Neuron (in vitro differentiated cells): ENCODE data around the gene C1QTNF1.
"Not testable (repeated sequence)": the region's sequence is repeated elsewhere in the genome, so short reads cannot be mapped to it uniquely, and the experiment has no call there.

Experiments
- H2AFZ ChIP-seq: one replicate; pipeline ENCODE4 v1.6.1; 2013; ENCODE audit warnings: low read depth, mild to moderate bottlenecking, inconsistent platforms, low read length, moderate library complexity
- H3K27me3 ChIP-seq: one replicate; pipeline ENCODE4 v1.6.1; 2013; ENCODE audit warnings: low read length; ENCODE audit not compliant: insufficient read depth
- H3K36me3 ChIP-seq: one replicate; pipeline ENCODE4 v1.6.1; 2013; ENCODE audit warnings: low read length; ENCODE audit not compliant: insufficient read depth
- H3K4me1 ChIP-seq: one replicate; pipeline ENCODE4 v1.6.1; 2013; ENCODE audit warnings: low read length; ENCODE audit not compliant: insufficient read depth
- H3K4me3 ChIP-seq: 2 replicates; pipeline ENCODE4 v1.5.1; 2013; ENCODE audit warnings: mild to moderate bottlenecking, low read length, moderate library complexity
- H3K9me3 ChIP-seq: one replicate; pipeline ENCODE4 v1.6.1; 2013; ENCODE audit warnings: low read length

C1QTNF1 gene

GRCh38 chr17:79019261-79019631 lies 4.7 kb upstream of the C1QTNF1 start:
- Histone ChIP-seq H3K4me3 (no peak overlapping the region), H3K4me1 (peaks cover 20% of the 10 kb centered on the region), H3K27me3 (peaks cover 45% of the 10 kb centered on the region), H3K9me3 (no peaks in the 10 kb centered on the region), H2AFZ (no peak overlapping the region), H3K36me3 (no peaks in the 10 kb centered on the region)

DNA sequence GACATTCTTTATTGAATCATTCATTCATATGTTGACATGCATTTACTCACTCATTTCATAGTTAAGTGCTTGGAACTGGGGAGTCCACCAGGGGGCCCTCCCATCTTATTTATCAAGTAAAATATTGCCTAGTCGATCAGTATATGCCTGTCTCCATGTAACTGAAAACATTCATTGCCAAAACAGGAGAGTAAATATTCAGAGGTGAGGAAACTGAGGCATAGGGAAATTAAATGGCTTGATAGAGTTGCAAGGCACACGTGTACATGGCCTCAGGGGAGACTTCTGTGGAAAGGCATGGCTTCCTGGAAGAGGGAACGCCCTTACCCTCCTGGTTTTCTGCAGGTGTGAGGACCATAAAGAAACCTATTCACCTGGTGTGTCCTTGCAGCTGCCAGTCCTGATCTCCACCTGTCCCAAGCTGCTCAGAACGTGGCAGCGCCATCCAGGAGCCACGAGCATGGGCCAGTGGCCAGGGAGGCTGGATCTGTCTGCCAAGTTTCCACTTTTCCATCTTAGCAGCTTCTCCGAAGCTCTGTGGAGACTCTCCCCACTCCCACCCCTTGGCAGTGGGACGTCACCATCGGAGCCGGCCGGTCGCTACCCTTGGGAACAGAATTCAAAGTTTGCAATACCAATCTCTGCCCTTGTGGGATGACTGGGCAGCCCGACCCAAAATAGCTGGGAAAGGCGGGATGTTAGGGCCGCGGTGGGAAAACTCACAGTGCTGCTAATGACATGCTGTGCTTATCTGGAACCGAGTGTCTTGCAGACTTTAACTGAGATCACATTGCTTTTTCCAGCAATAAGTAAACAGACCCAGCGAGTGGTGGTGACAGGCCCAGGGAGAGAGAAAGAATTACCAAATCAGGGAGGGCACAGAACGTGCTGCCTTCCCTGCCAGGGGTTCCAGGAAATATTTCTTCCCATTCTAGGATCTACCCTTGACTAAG lies 4.1 kb upstream of the C1QTNF1 start:
- Histone ChIP-seq H3K4me3 (no peak overlapping the region), H3K4me1 (peaks cover 25% of the 10 kb centered on the region), H2AFZ (no peak overlapping the region), H3K27me3 (peaks cover 51% of the 10 kb centered on the region), H3K9me3 (no peaks in the 10 kb centered on the region), H3K36me3 (no peaks in the 10 kb centered on the region)

DNA sequence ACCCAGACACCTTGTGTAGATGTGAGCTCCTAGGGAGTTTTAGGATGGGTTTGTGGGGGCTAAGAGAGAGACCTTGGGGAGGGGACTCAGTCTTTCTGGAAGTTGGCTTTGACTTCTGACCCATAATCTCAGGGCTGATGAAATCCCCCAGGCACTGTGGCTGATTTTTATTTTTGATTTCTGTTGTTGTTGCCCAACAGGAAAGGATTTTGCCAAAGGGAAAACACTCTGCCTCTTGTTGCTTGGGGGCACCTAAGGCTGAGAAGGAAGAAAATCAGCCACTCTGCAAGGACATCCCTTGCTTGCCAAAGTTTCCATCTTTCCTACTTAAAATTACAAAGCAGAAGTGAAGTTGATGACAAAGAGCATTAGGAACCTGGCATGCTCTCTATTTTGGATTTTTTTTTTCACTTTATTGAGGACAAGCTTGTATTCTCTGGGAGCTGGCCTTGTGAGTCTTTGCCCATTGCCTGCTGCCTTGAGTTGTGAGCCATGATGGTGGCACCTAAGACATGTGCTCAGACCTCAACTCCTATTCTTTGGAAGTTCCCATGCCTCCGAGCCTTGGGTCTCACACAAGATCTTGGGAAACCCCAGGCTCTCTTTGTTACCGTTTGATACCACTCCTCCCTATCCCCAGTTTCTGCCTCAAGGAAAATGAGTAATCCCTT lies 3.2 kb upstream of the C1QTNF1 start:
- H3K27me3 ChIP-seq, result peaks cover 60% of the 10 kb centered on the region
- no peaks in the 10 kb centered on the region for H3K36me3 ChIP-seq
- peaks cover 25% of the 10 kb centered on the region for H3K4me1 ChIP-seq
- no peak overlapping the region for H3K4me3 ChIP-seq
- no peak overlapping the region for H2AFZ ChIP-seq
- no peaks in the 10 kb centered on the region for H3K9me3 ChIP-seq

DNA sequence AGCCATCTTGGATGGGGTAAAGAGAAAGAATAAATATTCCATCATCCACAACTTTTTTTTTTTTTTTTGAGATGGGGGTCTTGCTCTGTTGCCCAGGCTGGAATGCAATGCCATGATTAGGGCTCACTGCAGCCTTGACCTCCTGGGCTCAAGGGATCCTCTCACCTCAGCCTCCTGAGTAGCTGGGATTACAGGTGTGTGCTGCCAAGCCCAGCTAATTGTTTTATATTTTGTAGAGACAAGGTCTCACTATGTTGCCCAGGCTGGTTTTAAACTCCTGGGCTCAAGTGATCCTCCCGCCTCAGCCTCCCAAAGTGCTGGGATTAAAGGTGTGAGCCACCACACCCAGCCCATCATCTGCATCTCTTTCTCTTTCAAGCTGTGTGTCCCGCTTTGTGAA lies 2.0 kb upstream of the C1QTNF1 start:
- H3K36me3 ChIP-seq, H3K9me3 ChIP-seq, H2AFZ ChIP-seq, H3K4me3 ChIP-seq: not testable (repeated sequence)
- Histone ChIP-seq H3K27me3 (peaks cover 70% of the 10 kb centered on the region), H3K4me1 (peaks cover 24% of the 10 kb centered on the region)

DNA sequence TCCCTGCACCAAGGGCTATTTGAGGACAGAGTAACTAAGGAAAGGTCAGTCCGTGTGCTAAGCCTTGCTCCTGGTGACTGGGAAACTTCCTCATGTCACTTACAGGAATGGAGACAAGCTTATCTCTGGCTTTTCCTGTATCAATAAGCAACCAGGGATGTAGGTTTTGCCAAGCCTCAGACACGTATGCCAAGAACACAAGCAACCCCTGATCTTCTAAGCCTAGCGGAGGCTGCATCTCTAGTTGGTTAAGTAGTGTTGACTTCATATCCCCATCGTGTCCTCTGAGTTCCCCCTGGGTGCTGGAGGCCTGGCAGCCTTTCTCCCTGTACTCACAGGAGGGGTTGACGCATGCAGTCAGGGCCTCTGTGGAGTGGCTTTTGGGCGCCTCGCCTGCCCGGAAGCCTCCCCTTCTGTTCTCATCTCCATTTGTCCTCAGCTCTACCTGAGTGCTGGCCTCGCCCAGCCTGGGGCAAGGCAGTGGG lies 1.4 kb upstream of the C1QTNF1 start:
- H2AFZ ChIP-seq, result no peak overlapping the region
- H3K9me3 ChIP-seq, result peaks cover 2% of the 10 kb centered on the region
- H3K36me3 ChIP-seq, result no peaks in the 10 kb centered on the region
- H3K4me3 ChIP-seq, result no peak overlapping the region
- peaks cover 76% of the 10 kb centered on the region for H3K27me3 ChIP-seq
- H3K4me1 ChIP-seq, result peaks cover 18% of the 10 kb centered on the region

DNA sequence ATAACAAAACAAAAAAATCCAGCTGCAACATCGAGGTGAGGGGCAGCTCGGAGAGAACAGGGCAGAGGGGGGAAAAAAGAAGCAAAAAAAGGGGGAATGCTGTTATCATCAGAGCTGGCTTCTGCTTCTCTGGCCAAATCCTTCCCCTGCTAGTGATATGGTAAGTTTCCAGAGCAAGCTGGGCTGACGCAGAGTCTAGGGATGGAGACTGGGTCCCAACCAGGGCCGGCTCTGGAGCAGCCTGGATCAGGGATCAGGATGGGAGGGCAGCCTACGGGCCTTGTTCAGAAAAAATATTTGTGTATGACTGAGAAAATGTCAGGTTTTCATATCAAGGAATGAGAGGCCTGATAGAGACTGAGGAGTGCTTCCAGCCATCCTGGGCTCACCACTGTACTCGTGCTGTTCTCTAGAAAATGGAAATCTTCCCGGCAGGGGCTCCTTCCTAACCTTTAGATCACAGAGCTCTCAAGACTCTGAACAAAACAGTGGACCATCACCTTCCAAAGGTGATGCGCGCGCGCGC lies 726 bp upstream of the C1QTNF1 start:
- Histone ChIP-seq H3K4me3 (no peak overlapping the region), H3K36me3 (no peaks in the 10 kb centered on the region), H3K27me3 (peaks cover 80% of the 10 kb centered on the region), H2AFZ (no peak overlapping the region), H3K9me3 (peaks cover 2% of the 10 kb centered on the region), H3K4me1 (peaks cover 12% of the 10 kb centered on the region)

GRCh38 chr17:79024901-79025737 lies 1.1 kb downstream of the C1QTNF1 start:
- peaks cover 9% of the 10 kb centered on the region for H3K4me1 ChIP-seq
- H3K36me3 ChIP-seq, result no peaks in the 10 kb centered on the region
- peak overlapping the region; percentile 47 for H3K4me3 ChIP-seq
- H3K27me3 ChIP-seq, result peaks cover 90% of the 10 kb centered on the region
- no peak overlapping the region for H2AFZ ChIP-seq
- H3K9me3 ChIP-seq, result peaks cover 2% of the 10 kb centered on the region

DNA sequence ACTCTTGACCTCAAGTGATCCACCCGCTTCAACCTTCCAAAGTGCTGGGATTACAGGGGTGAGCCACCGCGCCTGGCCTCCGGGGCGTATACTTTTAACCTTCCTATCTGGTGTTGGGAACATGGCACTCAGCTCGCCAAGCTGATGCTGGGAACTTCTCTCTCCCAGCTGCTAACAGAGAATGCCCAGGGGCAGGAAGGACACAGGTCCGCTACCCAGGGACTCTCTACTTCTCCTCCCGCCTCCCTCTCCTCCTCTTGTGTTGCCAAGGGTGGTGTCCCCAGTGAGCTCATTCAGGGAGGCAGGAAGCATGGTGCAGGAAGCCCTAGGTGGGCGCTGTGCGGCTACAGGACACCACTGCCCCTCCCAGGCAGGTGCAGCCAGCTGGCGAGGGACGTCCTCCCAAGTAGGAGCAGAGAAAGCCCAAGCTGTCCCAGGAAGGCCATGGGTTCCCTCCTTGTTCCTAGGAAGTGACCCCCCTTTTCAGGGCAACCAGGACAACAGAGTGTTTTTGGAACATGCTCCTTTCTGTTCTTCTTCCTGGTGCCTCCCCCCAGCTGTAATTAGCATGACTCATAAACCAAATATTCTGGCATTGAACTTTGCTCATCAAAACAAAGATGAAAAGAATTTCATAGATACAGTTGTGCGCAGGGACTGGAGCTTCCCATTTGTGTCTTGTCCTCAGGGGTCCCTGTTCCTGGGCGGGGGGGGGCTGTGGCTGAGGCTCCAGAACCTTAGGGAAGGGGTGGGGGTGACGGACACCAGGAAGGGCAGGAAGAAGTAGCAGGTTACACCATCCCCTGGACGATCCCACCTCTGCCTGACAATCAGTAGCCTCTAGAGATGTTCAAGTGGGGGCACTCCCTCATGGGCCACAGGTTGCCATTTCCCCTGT lies 2.7 kb downstream of the C1QTNF1 start:
- no peak overlapping the region for H3K4me3 ChIP-seq

DNA sequence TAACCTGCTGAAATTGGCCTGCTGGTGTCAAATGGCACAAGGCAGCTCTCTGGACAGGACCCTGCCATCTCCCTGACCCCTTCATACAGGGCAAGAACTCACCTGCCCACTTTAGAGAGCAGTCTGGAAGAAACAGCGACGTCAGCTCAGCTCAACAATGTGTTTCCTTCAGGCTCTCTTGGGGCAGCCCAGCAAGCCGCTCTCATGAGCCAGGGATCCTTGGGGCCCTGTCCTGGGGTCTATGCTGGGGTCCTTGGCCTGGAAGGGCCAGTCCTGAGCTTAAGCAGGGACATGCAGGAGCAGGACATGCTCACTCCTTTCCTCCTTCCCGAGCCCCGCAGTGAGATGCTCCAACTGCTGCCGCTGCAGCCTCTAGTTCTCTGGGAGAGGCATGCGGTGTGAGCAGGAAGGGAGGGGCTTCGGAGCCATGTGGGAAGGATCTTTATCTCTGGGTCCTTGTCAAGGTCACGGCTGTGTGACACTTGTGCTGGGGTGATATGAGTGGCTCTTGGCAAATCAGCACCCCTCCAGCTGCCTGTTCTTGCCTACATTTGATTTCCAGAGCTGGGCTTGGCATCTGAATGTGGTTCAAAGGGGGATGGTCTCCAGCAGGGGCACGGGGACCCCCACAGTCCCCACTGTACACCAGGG lies 3.4 kb downstream of the C1QTNF1 start:
- Histone ChIP-seq H3K9me3 (peaks cover 2% of the 10 kb centered on the region), H3K27me3 (peaks cover 76% of the 10 kb centered on the region), H3K36me3 (no peaks in the 10 kb centered on the region), H2AFZ (no peak overlapping the region), H3K4me3 (no peak overlapping the region), H3K4me1 (peaks cover 9% of the 10 kb centered on the region)

More for the DNA sequence above, 2.7 kb downstream of the C1QTNF1 start:
- no peaks in the 10 kb centered on the region for H3K36me3 ChIP-seq
- H3K4me1 ChIP-seq, result peaks cover 9% of the 10 kb centered on the region
- no peak overlapping the region for H2AFZ ChIP-seq
- H3K9me3 ChIP-seq, result peaks cover 2% of the 10 kb centered on the region
- H3K27me3 ChIP-seq, result peaks cover 76% of the 10 kb centered on the region

- Histone ChIP-seq H3K4me1 (peaks cover 9% of the 10 kb centered on the region), H2AFZ (no peak overlapping the region), H3K4me3 (no peak overlapping the region), H3K36me3 (no peaks in the 10 kb centered on the region), H3K9me3 (peaks cover 2% of the 10 kb centered on the region), H3K27me3 (peaks cover 72% of the 10 kb centered on the region)
Measured at GRCh38 chr17:79027925-79028491, 4.0 kb downstream of the C1QTNF1 start.

DNA sequence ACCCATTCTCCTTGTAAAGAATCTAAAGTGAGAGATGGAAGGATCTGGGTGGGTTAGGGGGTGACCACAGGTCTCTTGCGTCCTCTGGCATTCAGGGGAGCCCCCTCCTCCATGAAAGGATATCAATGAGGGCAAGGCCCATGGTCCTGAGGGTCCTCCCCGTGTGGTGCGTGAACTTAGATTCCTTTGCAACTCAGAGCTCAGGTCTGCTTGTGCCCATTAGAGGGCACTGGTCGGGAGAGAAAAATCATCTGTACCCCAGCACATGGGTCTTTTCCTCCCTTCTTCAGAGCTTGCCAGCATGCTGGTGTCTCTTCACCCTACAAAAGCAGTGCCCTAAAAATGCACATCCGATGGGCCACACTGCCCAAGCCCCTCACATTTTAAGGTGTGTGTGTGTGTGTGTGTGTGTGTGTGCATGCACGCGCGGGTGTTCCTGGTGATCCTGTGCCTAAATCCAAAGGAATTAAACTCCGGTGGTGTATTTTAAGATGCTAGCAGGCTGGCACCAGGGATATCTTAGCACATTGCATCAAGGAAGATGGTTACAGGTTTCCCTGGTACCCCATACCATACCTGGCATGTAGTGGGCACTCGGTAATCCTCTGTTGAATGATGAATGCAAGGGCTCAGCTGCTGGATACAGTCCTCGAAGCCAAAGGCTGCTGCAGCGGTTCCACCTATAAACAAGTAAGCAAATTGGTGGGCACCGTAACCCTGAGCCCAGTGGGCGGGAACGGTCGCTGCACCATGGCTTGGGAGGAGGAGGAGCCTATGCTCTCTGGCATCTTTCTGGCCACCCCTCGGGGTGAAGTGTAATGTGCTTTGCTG lies 4.7 kb downstream of the C1QTNF1 start:
- peaks cover 65% of the 10 kb centered on the region for H3K27me3 ChIP-seq
- no peak overlapping the region for H3K4me3 ChIP-seq
- H3K9me3 ChIP-seq, result peaks cover 2% of the 10 kb centered on the region
- no peak overlapping the region for H2AFZ ChIP-seq
- peaks cover 9% of the 10 kb centered on the region for H3K4me1 ChIP-seq
- H3K36me3 ChIP-seq, result no peaks in the 10 kb centered on the region
